Neural cell (in vitro differentiated cells): Measurements from ENCODE around the gene EEF2KMT.
"Not testable (repeated sequence)": the region's sequence is repeated elsewhere in the genome, so short reads cannot be mapped to it uniquely, and the experiment has no call there.

ENCODE experiments used
- EP300 ChIP-seq: fragments of 450-650 bp; conservative IDR thresholded peaks from 2 replicates; pipeline ENCODE4 v1.6.1; 2014; ENCODE audit warnings: antibody characterized with exemption, mild to moderate bottlenecking, moderate library complexity; ENCODE audit not compliant: poor library complexity, severe bottlenecking
- EZH2 ChIP-seq: fragments of 200-600, 300-800 bp; shearing (Covaris generic), sonication (generic); IDR thresholded peaks from 2 replicates; pipeline ENCODE4 v1.6.1; 2014; ENCODE audit warnings: antibody characterized with exemption, low read length, borderline replicate concordance, mild to moderate bottlenecking; ENCODE audit not compliant: insufficient read depth, poor library complexity, severe bottlenecking
- MXI1 ChIP-seq: fragments of 450-650 bp; conservative IDR thresholded peaks from 2 replicates; pipeline ENCODE4 v1.6.1; 2014; ENCODE audit warnings: antibody characterized with exemption, mild to moderate bottlenecking; ENCODE audit not compliant: poor library complexity, severe bottlenecking
- POLR2AphosphoS5 ChIP-seq: IDR thresholded peaks from 2 replicates; pipeline ENCODE4 v1.6.1; 2012
- RAD21 ChIP-seq: fragments of 450-650 bp; conservative IDR thresholded peaks from 2 replicates; pipeline ENCODE4 v1.6.1; 2014; ENCODE audit warnings: antibody characterized with exemption, mild to moderate bottlenecking, moderate library complexity
- SMC3 ChIP-seq: fragments of 450-650 bp; conservative IDR thresholded peaks from 2 replicates; pipeline ENCODE4 v1.6.1; 2014; ENCODE audit warnings: antibody characterized with exemption, mild to moderate bottlenecking, moderate library complexity; ENCODE audit not compliant: poor library complexity
- TAF1 ChIP-seq: IDR thresholded peaks from 2 replicates; pipeline ENCODE4 v1.6.1; 2012; ENCODE audit warnings: low read depth
- TF ChIP-seq, protein P1 (sequence below): fragments of 450-650 bp; IDR thresholded peaks from 2 replicates; pipeline ENCODE4 v1.5.1; 2014; ENCODE audit warnings: antibody characterized with exemption, mild to moderate bottlenecking, moderate library complexity; ENCODE audit not compliant: poor library complexity, severe bottlenecking

DNA sequence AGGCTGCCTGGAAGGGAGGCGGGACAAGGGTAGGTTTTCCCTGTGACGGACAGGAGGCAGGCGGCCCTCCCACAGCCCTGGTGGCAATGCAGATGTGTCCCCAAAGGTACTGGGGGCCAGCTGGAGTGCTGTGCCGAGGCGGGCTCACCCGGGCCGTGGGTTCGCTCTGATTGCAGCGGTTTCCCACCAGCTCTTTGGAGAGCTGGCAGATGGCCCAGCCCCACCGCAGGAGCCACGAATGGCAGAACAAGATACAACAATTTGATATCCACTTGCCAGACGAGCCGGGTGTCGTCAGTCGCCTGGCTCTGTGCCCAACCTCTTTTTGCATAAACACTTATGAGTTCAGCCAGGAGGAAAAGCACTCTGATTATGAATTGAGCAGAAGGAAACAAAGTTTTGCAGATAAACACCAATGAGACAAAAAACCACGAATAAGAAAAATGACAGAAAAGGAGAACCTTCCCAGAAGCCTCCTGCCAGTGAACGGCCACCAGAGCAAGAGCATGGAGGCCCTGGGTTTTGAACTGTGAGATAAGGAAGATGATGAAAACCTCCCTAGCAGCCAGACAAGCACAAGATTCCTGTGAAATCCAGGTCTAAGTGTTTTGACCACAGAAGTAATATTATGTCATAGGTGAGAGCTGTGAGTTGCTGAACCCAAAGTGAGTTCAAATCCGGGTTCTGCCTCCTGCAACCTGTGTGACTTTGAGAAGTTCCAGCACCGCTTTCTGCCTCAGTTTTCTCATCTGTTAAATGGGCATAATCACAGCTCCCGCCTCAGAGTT, 19.9 kb upstream of the EEF2KMT start:
- TF ChIP-seq, protein P1, sequence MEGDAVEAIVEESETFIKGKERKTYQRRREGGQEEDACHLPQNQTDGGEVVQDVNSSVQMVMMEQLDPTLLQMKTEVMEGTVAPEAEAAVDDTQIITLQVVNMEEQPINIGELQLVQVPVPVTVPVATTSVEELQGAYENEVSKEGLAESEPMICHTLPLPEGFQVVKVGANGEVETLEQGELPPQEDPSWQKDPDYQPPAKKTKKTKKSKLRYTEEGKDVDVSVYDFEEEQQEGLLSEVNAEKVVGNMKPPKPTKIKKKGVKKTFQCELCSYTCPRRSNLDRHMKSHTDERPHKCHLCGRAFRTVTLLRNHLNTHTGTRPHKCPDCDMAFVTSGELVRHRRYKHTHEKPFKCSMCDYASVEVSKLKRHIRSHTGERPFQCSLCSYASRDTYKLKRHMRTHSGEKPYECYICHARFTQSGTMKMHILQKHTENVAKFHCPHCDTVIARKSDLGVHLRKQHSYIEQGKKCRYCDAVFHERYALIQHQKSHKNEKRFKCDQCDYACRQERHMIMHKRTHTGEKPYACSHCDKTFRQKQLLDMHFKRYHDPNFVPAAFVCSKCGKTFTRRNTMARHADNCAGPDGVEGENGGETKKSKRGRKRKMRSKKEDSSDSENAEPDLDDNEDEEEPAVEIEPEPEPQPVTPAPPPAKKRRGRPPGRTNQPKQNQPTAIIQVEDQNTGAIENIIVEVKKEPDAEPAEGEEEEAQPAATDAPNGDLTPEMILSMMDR, result not testable (repeated sequence)
- TF ChIP-seq POLR2AphosphoS5, RAD21, EZH2, MXI1, TAF1, SMC3, EP300: not testable (repeated sequence)
